ENCODE results near the gene COL15A1. TPM values are rescaled to one million over a fixed set of nuclear protein-coding genes. Genes with fewer than 3 reads are reported as not detected.
"Not testable (repeated sequence)": the region's sequence is repeated elsewhere in the genome, so short reads cannot be mapped to it uniquely, and the experiment has no call there.

COL15A1 gene
- total RNA-seq, result not detected
- 0 to 0.08 reads per million in 2 donors for total RNA-seq

GRCh38 chr9:98943682-98944056, at the start of gene COL15A1:
TSS of gene COL15A1 (plus strand) at chr9:98943907. CDS start at chr9:98944062, 155 bp downstream.
- ATAC-seq, result no peak
- peaks cover 12% of the 10 kb centered on the region for H3K4me1 Mint-ChIP-seq
- H3K27ac Mint-ChIP-seq, result no peak within 1 kb of the TSS
- DNase-seq, result no peak
- H3K27me3 Mint-ChIP-seq, result peaks cover 81% of the 10 kb centered on the region
- H3K36me3 Mint-ChIP-seq (ENCODE audit: low read depth), result no peaks in the 10 kb centered on the region
- H3K4me3 Mint-ChIP-seq, result peak within 1 kb of the TSS; percentile 73
- H3K9me3 ChIP-seq (ENCODE audit: control insufficient read depth, low read length, poor library complexity, severe bottlenecking), result no peaks in the 10 kb centered on the region

GRCh38 chr9:98894171-98894570, 49.5 kb upstream of the COL15A1 start:
- ATAC-seq, result no peak
- peaks cover 2% of the 10 kb centered on the region for H3K36me3 Mint-ChIP-seq (ENCODE audit: low read depth)

GRCh38 chr9:98894761-98895160, 48.9 kb upstream of the COL15A1 start:
- ATAC-seq (no peak), DNase-seq (no peak)
- no peak overlapping the region for H3K4me3 Mint-ChIP-seq
- peaks cover 55% of the 10 kb centered on the region for H3K27me3 Mint-ChIP-seq
- H3K9me3 ChIP-seq (ENCODE audit: control insufficient read depth, low read length, poor library complexity, severe bottlenecking), result no peaks in the 10 kb centered on the region
- H3K4me1 Mint-ChIP-seq, result no peaks in the 10 kb centered on the region
- H3K27ac Mint-ChIP-seq, result no peak overlapping the region
- peaks cover 2% of the 10 kb centered on the region for H3K36me3 Mint-ChIP-seq (ENCODE audit: low read depth)

More at GRCh38 chr9:98894171-98894570, 49.5 kb upstream of the COL15A1 start:
- Mint-ChIP-seq H3K4me1 (no peaks in the 10 kb centered on the region), H3K4me3 (no peak overlapping the region), H3K27me3 (peaks cover 55% of the 10 kb centered on the region), H3K27ac (no peak overlapping the region)
- DNase-seq, result no peak
- H3K9me3 ChIP-seq (ENCODE audit: control insufficient read depth, low read length, poor library complexity, severe bottlenecking), result no peaks in the 10 kb centered on the region

GRCh38 chr9:98896632-98897031, 47.1 kb upstream of the COL15A1 start:
- H3K4me3 Mint-ChIP-seq, result no peak overlapping the region

GRCh38 chr9:98897745-98898144, 46.0 kb upstream of the COL15A1 start:
- Mint-ChIP-seq H3K27ac (no peak overlapping the region), H3K4me3 (no peak overlapping the region), H3K36me3 (ENCODE audit: low read depth) (peaks cover 2% of the 10 kb centered on the region), H3K27me3 (peaks cover 58% of the 10 kb centered on the region), H3K4me1 (no peaks in the 10 kb centered on the region)
- ATAC-seq (no peak), DNase-seq (no peak)
- no peaks in the 10 kb centered on the region for H3K9me3 ChIP-seq (ENCODE audit: control insufficient read depth, low read length, poor library complexity, severe bottlenecking)

More at GRCh38 chr9:98896632-98897031, 47.1 kb upstream of the COL15A1 start:
- H3K27me3 Mint-ChIP-seq, result peaks cover 56% of the 10 kb centered on the region
- H3K36me3 Mint-ChIP-seq (ENCODE audit: low read depth), result peaks cover 2% of the 10 kb centered on the region
- ATAC-seq (no peak), DNase-seq (no peak)
- no peaks in the 10 kb centered on the region for H3K9me3 ChIP-seq (ENCODE audit: control insufficient read depth, low read length, poor library complexity, severe bottlenecking)
- H3K4me1 Mint-ChIP-seq, result no peaks in the 10 kb centered on the region
- H3K27ac Mint-ChIP-seq, result no peak overlapping the region

- Mint-ChIP-seq H3K27me3 (peaks cover 56% of the 10 kb centered on the region), H3K4me1 (no peaks in the 10 kb centered on the region), H3K27ac (no peak overlapping the region), H3K4me3 (no peak overlapping the region), H3K36me3 (ENCODE audit: low read depth) (no peaks in the 10 kb centered on the region)
- ATAC-seq, result no peak
- no peaks in the 10 kb centered on the region for H3K9me3 ChIP-seq (ENCODE audit: control insufficient read depth, low read length, poor library complexity, severe bottlenecking)
- no peak for DNase-seq
These were observed 44.2 kb upstream of the COL15A1 start for GRCh38 chr9:98899408-98900056.

GRCh38 chr9:98900244-98900643, 43.5 kb upstream of the COL15A1 start:
- H3K27me3 Mint-ChIP-seq, result peaks cover 54% of the 10 kb centered on the region
- no peaks in the 10 kb centered on the region for H3K36me3 Mint-ChIP-seq (ENCODE audit: low read depth)
- DNase-seq, result no peak
- H3K9me3 ChIP-seq (ENCODE audit: control insufficient read depth, low read length, poor library complexity, severe bottlenecking), result no peaks in the 10 kb centered on the region
- no peak for ATAC-seq
- no peak overlapping the region for H3K27ac Mint-ChIP-seq
- H3K4me3 Mint-ChIP-seq, result no peak overlapping the region
- peaks cover under 1% of the 10 kb centered on the region for H3K4me1 Mint-ChIP-seq

GRCh38 chr9:98900725-98901124, 43.0 kb upstream of the COL15A1 start:
- H3K4me3 Mint-ChIP-seq, result no peak overlapping the region
- H3K4me1 Mint-ChIP-seq, result peaks cover 2% of the 10 kb centered on the region
- ATAC-seq, result no peak
- DNase-seq, result no peak
- H3K27me3 Mint-ChIP-seq, result peaks cover 56% of the 10 kb centered on the region
- no peak overlapping the region for H3K27ac Mint-ChIP-seq
- H3K9me3 ChIP-seq (ENCODE audit: control insufficient read depth, low read length, poor library complexity, severe bottlenecking), result no peaks in the 10 kb centered on the region
- no peaks in the 10 kb centered on the region for H3K36me3 Mint-ChIP-seq (ENCODE audit: low read depth)

- H3K27ac Mint-ChIP-seq; H3K36me3 Mint-ChIP-seq (ENCODE audit: low read depth); H3K9me3 ChIP-seq (ENCODE audit: control insufficient read depth, low read length, poor library complexity, severe bottlenecking); H3K4me1 Mint-ChIP-seq; H3K4me3 Mint-ChIP-seq; DNase-seq; ATAC-seq: not testable (repeated sequence)
- peaks cover 57% of the 10 kb centered on the region for H3K27me3 Mint-ChIP-seq
These were observed 41.9 kb upstream of the COL15A1 start for GRCh38 chr9:98901843-98902242.

- Mint-ChIP-seq H3K27ac (no peak overlapping the region), H3K4me3 (no peak overlapping the region)
- ATAC-seq, result no peak
These were observed 41.2 kb upstream of the COL15A1 start for GRCh38 chr9:98902516-98902915.

GRCh38 chr9:98902925-98903324, 40.8 kb upstream of the COL15A1 start:
- H3K4me1 Mint-ChIP-seq, result peaks cover 2% of the 10 kb centered on the region
- H3K4me3 Mint-ChIP-seq, result no peak overlapping the region
- DNase-seq, result no peak
- no peak for ATAC-seq
- no peaks in the 10 kb centered on the region for H3K36me3 Mint-ChIP-seq (ENCODE audit: low read depth)
- H3K27me3 Mint-ChIP-seq, result peaks cover 53% of the 10 kb centered on the region
- H3K27ac Mint-ChIP-seq, result no peak overlapping the region
- no peaks in the 10 kb centered on the region for H3K9me3 ChIP-seq (ENCODE audit: control insufficient read depth, low read length, poor library complexity, severe bottlenecking)

More at GRCh38 chr9:98902516-98902915, 41.2 kb upstream of the COL15A1 start:
- no peak for DNase-seq
- H3K9me3 ChIP-seq (ENCODE audit: control insufficient read depth, low read length, poor library complexity, severe bottlenecking), result no peaks in the 10 kb centered on the region
- no peaks in the 10 kb centered on the region for H3K36me3 Mint-ChIP-seq (ENCODE audit: low read depth)
- H3K27me3 Mint-ChIP-seq, result peaks cover 55% of the 10 kb centered on the region
- H3K4me1 Mint-ChIP-seq, result peaks cover 2% of the 10 kb centered on the region

GRCh38 chr9:98903961-98904411, 39.7 kb upstream of the COL15A1 start:
- H3K27me3 Mint-ChIP-seq, result peaks cover 44% of the 10 kb centered on the region
- H3K36me3 Mint-ChIP-seq (ENCODE audit: low read depth), result no peaks in the 10 kb centered on the region
- DNase-seq (no peak), ATAC-seq (no peak)
- peaks cover 2% of the 10 kb centered on the region for H3K4me1 Mint-ChIP-seq
- H3K27ac Mint-ChIP-seq, result no peak overlapping the region
- H3K4me3 Mint-ChIP-seq, result no peak overlapping the region
- no peaks in the 10 kb centered on the region for H3K9me3 ChIP-seq (ENCODE audit: control insufficient read depth, low read length, poor library complexity, severe bottlenecking)

GRCh38 chr9:98905015-98905414, 38.7 kb upstream of the COL15A1 start:
- H3K4me3 Mint-ChIP-seq, result peak overlapping the region; percentile 7

More at GRCh38 chr9:98905015-98905414, 38.7 kb upstream of the COL15A1 start:
- ATAC-seq (no peak), DNase-seq (no peak)
- H3K27me3 Mint-ChIP-seq, result peaks cover 44% of the 10 kb centered on the region
- peaks cover 2% of the 10 kb centered on the region for H3K4me1 Mint-ChIP-seq
- no peaks in the 10 kb centered on the region for H3K9me3 ChIP-seq (ENCODE audit: control insufficient read depth, low read length, poor library complexity, severe bottlenecking)
- H3K36me3 Mint-ChIP-seq (ENCODE audit: low read depth), result no peaks in the 10 kb centered on the region
- H3K27ac Mint-ChIP-seq, result no peak overlapping the region
